ENCODE data around the gene RSAD2.

GRCh38 chr2:6852195-6852594 is 25.4 kb upstream of the RSAD2 start:
- TF ChIP-seq CTCF (IDR thresholded peaks at IDR 0.05; ENCODE audit: insufficient read depth, low read depth, low read length) (no peak), EZH2 (IDR thresholded peaks at IDR 0.05; ENCODE audit: insufficient read depth, low read length) (no peak)

All from astrocyte (in vitro differentiated cells and primary cell).